ENCODE data around the gene UBE3C. TPM values are rescaled to one million over a fixed set of nuclear protein-coding genes. Genes with fewer than 3 reads are reported as not detected.

UBE3C gene
- total RNA-seq, 1 donor from 2014 or later = 56.9 TPM

GRCh38 chr7:157313645-157314044, 174.9 kb downstream of the UBE3C start:
- intact Hi-C loops (cut with DNase I) = no loop called here
- no peaks in the 10 kb centered on the region for H3K36me3 ChIP-seq

GRCh38 chr7:157318015-157318706, 179.4 kb downstream of the UBE3C start:
- Histone ChIP-seq H3K9me3 (no peaks in the 10 kb centered on the region), H3K27ac (peak overlapping the region; percentile 42), H3K27me3 (no peaks in the 10 kb centered on the region), H3K4me3 (no peak overlapping the region), H3K4me1 (no peaks in the 10 kb centered on the region), H3K36me3 (no peaks in the 10 kb centered on the region)
- TF ChIP-seq CTCF (IDR thresholded peaks at IDR 0.05) = no peak
- DNase-seq (peak; percentile 69), ATAC-seq (peak; percentile 87)
- intact Hi-C loops (cut with DNase I) = no loop called here

More at GRCh38 chr7:157313645-157314044, 174.9 kb downstream of the UBE3C start:
- Histone ChIP-seq H3K4me1 (no peaks in the 10 kb centered on the region), H3K27me3 (no peaks in the 10 kb centered on the region), H3K9me3 (no peaks in the 10 kb centered on the region), H3K27ac (no peak overlapping the region), H3K4me3 (no peak overlapping the region)
- no peak for ATAC-seq
- DNase-seq = no peak
- TF ChIP-seq CTCF (IDR thresholded peaks at IDR 0.05) = no peak

Other genes with a start within 250 kb of the UBE3C start
- 70.5 TPM for gene LMBR1, start 245.7 kb upstream of the UBE3C start, total RNA-seq
- 20.6 TPM for gene NOM1, start 189.2 kb upstream of the UBE3C start, total RNA-seq
- gene MNX1, start 128.3 kb upstream of the UBE3C start, total RNA-seq = 0.93 TPM
- 95.8 TPM for gene DNAJB6, start 198.1 kb downstream of the UBE3C start, total RNA-seq

Measured in upper lobe of right lung (tissue), 1 donor.